A673 (cell line): ENCODE data around the gene CMTM2. TPM values are rescaled to one million over a fixed set of nuclear protein-coding genes. Genes with fewer than 3 reads are reported as not detected.

Source experiments
- BruUV-seq: library from RNA; stranded (reverse); fragments of 400-500 nt; replicated peaks from 2 replicates; lab custom pipeline; 2021; lab: Mats Ljungman, UMichigan
- CTCF ChIA-PET: fragments of 300-600 bp; sonication (Branson Sonifier 250); formaldehyde crosslinking; loops from one replicate; lab custom pipeline; 2022; ENCODE audit warnings: antibody characterized with exemption; lab: Charles Lee
- POLR2A ChIA-PET: fragments of 300-600 bp; sonication (Branson Sonifier 250); formaldehyde crosslinking; loops from one replicate; lab custom pipeline; 2022; ENCODE audit warnings: antibody characterized with exemption; ENCODE audit not compliant: low non-redundant PET; lab: Charles Lee
- DNase-seq: peaks from one replicate; pipeline ENCODE4 v3.0.0-alpha.2; 2015; ENCODE audit warnings: low spot score
- H3K27ac ChIP-seq: fragments of 200-600 bp; sonication (generic); 2 replicates; pipeline ENCODE4 v1.5.1; 2016; ENCODE audit warnings: mixed run types, low read depth, mild to moderate bottlenecking, mixed read lengths, antibody characterized with exemption, low read length; ENCODE audit not compliant: poor library complexity, severe bottlenecking
- H3K27me3 ChIP-seq: fragments of 200-600 bp; sonication (generic); replicated peaks from 2 replicates; pipeline ENCODE4 v1.6.1; 2017; ENCODE audit warnings: mixed run types, low read depth, mild to moderate bottlenecking, mixed read lengths, antibody characterized with exemption, low read length; ENCODE audit not compliant: insufficient read depth, poor library complexity
- H3K36me3 ChIP-seq: fragments of 200-600 bp; sonication (generic); 2 replicates; pipeline ENCODE4 v1.6.1; 2016; ENCODE audit warnings: mixed run types, mild to moderate bottlenecking, mixed read lengths, antibody characterized with exemption, low read length; ENCODE audit not compliant: insufficient read depth, poor library complexity, severe bottlenecking
- H3K4me1 ChIP-seq: fragments of 200-600 bp; sonication (generic); 2 replicates; pipeline ENCODE4 v1.6.1; 2017; ENCODE audit warnings: mixed run types, mild to moderate bottlenecking, mixed read lengths, antibody characterized with exemption, low read length; ENCODE audit not compliant: insufficient read depth, poor library complexity, severe bottlenecking
- H3K4me3 ChIP-seq: fragments of 200-600 bp; sonication (generic); 2 replicates; pipeline ENCODE4 v1.5.1; 2016; ENCODE audit warnings: low read depth, mixed run types, mild to moderate bottlenecking, mixed read lengths, low read length; ENCODE audit not compliant: poor library complexity, severe bottlenecking
- H3K9me3 ChIP-seq: fragments of 200-600 bp; sonication (generic); 2 replicates; pipeline ENCODE4 v1.6.1; 2016; ENCODE audit warnings: mixed run types, low read depth, mild to moderate bottlenecking, mixed read lengths, antibody characterized with exemption, low read length; ENCODE audit not compliant: poor library complexity, severe bottlenecking
- CTCF ChIP-seq: fragments of 300-800, 200-600 bp; sonication (generic); conservative IDR thresholded peaks from 2 replicates; pipeline ENCODE4 v1.5.1; 2017; ENCODE audit warnings: low read depth, mild to moderate bottlenecking, antibody characterized with exemption, low read length, moderate library complexity, mixed read lengths
- EZH2 ChIP-seq: fragments of 200-600 bp; sonication (generic); IDR thresholded peaks from 2 replicates; pipeline ENCODE4 v1.6.1; 2017; ENCODE audit warnings: borderline replicate concordance, low read depth, mild to moderate bottlenecking, mixed read lengths, antibody characterized with exemption, low read length; ENCODE audit not compliant: poor library complexity, severe bottlenecking
- intact Hi-C: fragments of 100-400 bp; cut with micrococcal nuclease; formaldehyde crosslinking; loops from one replicate; pipeline ENCODE4 v1.10.0; 2022; ENCODE audit not compliant: unreplicated experiment
- total RNA-seq: library from RNA; stranded (reverse); gene quantifications from 2 replicates; pipeline ENCODE4 v1.2.3, GENCODE V29; 2021

The CMTM2 gene
- total RNA-seq, 1 experiment from 2014 or later: not detected

- H3K4me3 ChIP-seq: no peak overlapping the region
- DNase-seq: no peak
- POLR2A ChIA-PET: no interaction called here
- CTCF ChIA-PET: no interaction called here
- no peaks in the 10 kb centered on the region for H3K9me3 ChIP-seq
- H3K4me1 ChIP-seq: no peaks in the 10 kb centered on the region
- TF ChIP-seq CTCF (no peak), EZH2 (no peak)
- H3K27ac ChIP-seq: no peak overlapping the region
- no TSS peak for BruUV-seq
- intact Hi-C loops: no loop called here
- H3K36me3 ChIP-seq: no peaks in the 10 kb centered on the region
- no peaks in the 10 kb centered on the region for H3K27me3 ChIP-seq
Measured at GRCh38 chr16:66539623-66540469, 39.4 kb upstream of the CMTM2 start.

- CTCF ChIA-PET: no interaction called here
- no peak overlapping the region for H3K27ac ChIP-seq
- no peak overlapping the region for H3K4me3 ChIP-seq
- H3K4me1 ChIP-seq: no peaks in the 10 kb centered on the region
- no TSS peak for BruUV-seq
- H3K9me3 ChIP-seq: no peaks in the 10 kb centered on the region
- intact Hi-C loops: no loop called here
- H3K36me3 ChIP-seq: no peaks in the 10 kb centered on the region
- POLR2A ChIA-PET: interaction anchor here (0.7 kb wide), 1 partner anchor 127 kb away, joined by 4 read pairs; no protein-coding TSS in a partner anchor
- no peaks in the 10 kb centered on the region for H3K27me3 ChIP-seq
- TF ChIP-seq CTCF (no peak), EZH2 (no peak)
- no peak for DNase-seq
Measured at GRCh38 chr16:66541388-66542355, 37.6 kb upstream of the CMTM2 start.

- H3K4me3 ChIP-seq: no peak overlapping the region
- POLR2A ChIA-PET: interaction anchor here (0.7 kb wide), 1 partner anchor 126 kb away, joined by 4 read pairs; no protein-coding TSS in a partner anchor
- BruUV-seq: no TSS peak
- no peaks in the 10 kb centered on the region for H3K4me1 ChIP-seq
- intact Hi-C loops: no loop called here
- CTCF ChIA-PET: no interaction called here
- no peaks in the 10 kb centered on the region for H3K9me3 ChIP-seq
- no peak for DNase-seq
- H3K27ac ChIP-seq: no peak overlapping the region
- TF ChIP-seq CTCF (no peak), EZH2 (no peak)
- no peaks in the 10 kb centered on the region for H3K27me3 ChIP-seq
- no peaks in the 10 kb centered on the region for H3K36me3 ChIP-seq
Measured at GRCh38 chr16:66542396-66542795, 36.9 kb upstream of the CMTM2 start.
